ENCODE results near the gene PTCHD4. TPM values are rescaled to one million over a fixed set of nuclear protein-coding genes. Genes with fewer than 3 reads are reported as not detected.

Gene PTCHD4
- total RNA-seq, 4 donors from 2014 or later: 1.2 to 2.6 (median 1.2) TPM; not detected in 1

DNA sequence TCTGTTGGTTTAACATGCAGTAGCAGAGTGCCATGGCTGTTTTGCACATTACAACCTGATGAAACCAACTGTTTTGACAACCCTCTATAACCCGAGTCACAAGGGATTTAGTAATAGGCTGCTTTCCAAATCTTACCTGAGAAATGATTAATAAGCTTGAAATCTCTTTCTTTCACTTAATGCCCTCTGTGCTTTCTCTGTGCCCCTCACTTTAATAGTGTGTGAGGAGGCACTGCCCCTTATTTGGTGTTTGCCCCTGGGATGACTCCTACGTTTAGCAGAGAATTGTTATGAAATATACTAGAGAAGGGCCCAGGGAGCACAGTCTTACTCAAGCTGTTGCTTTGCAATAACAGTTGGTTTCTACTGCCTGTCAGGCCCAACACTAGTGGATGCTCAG lies 31.0 kb upstream of the PTCHD4 start:
- H3K9me3 ChIP-seq: no peaks in the 10 kb centered on the region
- no peaks in the 10 kb centered on the region for H3K36me3 ChIP-seq
- TF ChIP-seq POLR2AphosphoS5 (IDR thresholded peaks at IDR 0.05): no peak
- TF ChIP-seq EP300 (IDR thresholded peaks at IDR 0.05): no peak
- TF ChIP-seq CTCF (IDR thresholded peaks at IDR 0.05): no peak
- TF ChIP-seq POLR2A (IDR thresholded peaks at IDR 0.05): no peak
- no peaks in the 10 kb centered on the region for H3K4me1 ChIP-seq
- WGBS, 2 donors (ENCODE audit: low coverage in 1 of 2): 40 to 42% methylated on average over 2 of the region's 2 CpGs
- no peak for ATAC-seq
- no peak overlapping the region for H3K4me3 ChIP-seq
- no peaks in the 10 kb centered on the region for H3K27me3 ChIP-seq
- H3K27ac ChIP-seq: no peak overlapping the region

DNA sequence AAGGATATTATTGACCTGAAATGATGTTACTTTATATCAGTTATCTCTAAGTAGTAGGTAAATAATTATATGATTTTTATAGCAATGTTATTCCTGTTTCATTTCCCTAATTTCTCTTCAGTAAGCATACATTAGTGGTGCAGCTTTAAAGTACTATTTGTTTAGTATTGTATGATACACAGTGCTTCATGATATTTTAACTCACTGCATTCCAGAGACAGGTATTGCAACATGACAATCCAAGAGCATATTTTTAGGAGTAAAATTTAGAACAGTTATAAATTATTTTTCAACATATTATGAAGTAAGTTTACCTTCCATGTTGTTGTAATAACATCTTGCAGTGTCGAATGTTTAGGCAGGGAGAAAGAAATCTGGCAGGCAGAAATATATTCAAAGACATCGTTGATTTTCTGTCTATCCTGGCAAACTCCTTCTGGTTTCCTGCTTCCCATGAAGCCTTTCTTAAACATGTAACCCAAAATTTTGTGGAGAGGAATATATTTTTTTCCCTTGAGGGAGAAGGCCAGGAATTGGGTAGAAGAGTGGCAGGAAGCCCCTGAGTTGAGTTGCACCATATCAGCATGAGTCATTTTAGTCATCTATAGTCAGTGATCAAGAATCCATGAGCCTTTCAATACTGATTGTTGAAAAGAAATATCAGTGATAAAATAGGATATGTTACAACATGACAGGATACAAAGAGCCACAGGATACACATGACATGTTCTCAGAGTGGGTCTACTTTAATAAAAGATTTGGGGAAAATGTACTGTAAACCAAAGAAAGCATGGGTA lies 29.0 kb upstream of the PTCHD4 start:
- Histone ChIP-seq H3K4me1 (no peaks in the 10 kb centered on the region), H3K27me3 (no peaks in the 10 kb centered on the region), H3K36me3 (no peaks in the 10 kb centered on the region), H3K9me3 (no peaks in the 10 kb centered on the region), H3K4me3 (no peak overlapping the region), H3K27ac (no peak overlapping the region)
- WGBS, 2 donors (ENCODE audit: low coverage in 1 of 2): 58 to 60% methylated on average over 2 of the region's 2 CpGs
- TF ChIP-seq CTCF (IDR thresholded peaks at IDR 0.05) (no peak), EP300 (IDR thresholded peaks at IDR 0.05) (no peak), POLR2AphosphoS5 (IDR thresholded peaks at IDR 0.05) (no peak), POLR2A (IDR thresholded peaks at IDR 0.05) (no peak)
- ATAC-seq: no peak

DNA sequence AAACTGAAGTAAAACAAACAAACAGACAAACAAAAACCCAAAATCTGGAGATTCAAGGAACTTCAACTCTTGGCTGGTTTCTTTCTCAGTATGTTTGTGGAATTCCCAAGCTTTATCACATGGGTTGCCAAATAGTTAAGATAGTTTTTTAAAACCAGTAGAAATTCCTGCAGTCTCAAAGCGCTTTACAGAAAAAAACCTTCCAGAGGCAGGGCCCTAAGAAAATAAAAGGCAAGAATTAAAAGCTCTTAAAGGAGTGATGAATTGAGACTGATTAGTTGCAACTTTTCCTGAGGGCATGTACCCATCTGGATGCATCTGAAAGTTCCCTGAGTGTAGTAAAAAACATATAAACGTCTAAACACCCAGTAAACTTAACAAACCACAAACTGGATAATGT lies 25.9 kb upstream of the PTCHD4 start:
- TF ChIP-seq POLR2A (IDR thresholded peaks at IDR 0.05) (no peak), CTCF (IDR thresholded peaks at IDR 0.05) (no peak), POLR2AphosphoS5 (IDR thresholded peaks at IDR 0.05) (no peak), EP300 (IDR thresholded peaks at IDR 0.05) (no peak)
- no peak overlapping the region for H3K27ac ChIP-seq
- WGBS, 2 donors (ENCODE audit: low coverage in 1 of 2): 60 to 68% methylated on average over 2 of the region's 2 CpGs

GRCh38 chr6:48135323-48136084 lies 24.5 kb upstream of the PTCHD4 start:
- H3K36me3 ChIP-seq: no peaks in the 10 kb centered on the region
- TF ChIP-seq CTCF (IDR thresholded peaks at IDR 0.05) (no peak), POLR2AphosphoS5 (IDR thresholded peaks at IDR 0.05) (no peak), EP300 (IDR thresholded peaks at IDR 0.05) (no peak), POLR2A (IDR thresholded peaks at IDR 0.05) (no peak)
- 58 to 77% methylated on average over 5 of the region's 5 CpGs for WGBS, 2 donors (ENCODE audit: low coverage in 1 of 2)

More for the DNA sequence above, 25.9 kb upstream of the PTCHD4 start:
- no peaks in the 10 kb centered on the region for H3K4me1 ChIP-seq
- no peak overlapping the region for H3K4me3 ChIP-seq
- H3K27me3 ChIP-seq: no peaks in the 10 kb centered on the region
- H3K36me3 ChIP-seq: no peaks in the 10 kb centered on the region
- no peak for ATAC-seq
- no peaks in the 10 kb centered on the region for H3K9me3 ChIP-seq

More at GRCh38 chr6:48135323-48136084, 24.5 kb upstream of the PTCHD4 start:
- H3K4me1 ChIP-seq: no peaks in the 10 kb centered on the region
- no peaks in the 10 kb centered on the region for H3K27me3 ChIP-seq
- no peak for ATAC-seq
- no peak overlapping the region for H3K27ac ChIP-seq
- H3K4me3 ChIP-seq: no peak overlapping the region
- H3K9me3 ChIP-seq: no peaks in the 10 kb centered on the region
